ENCODE results near the gene DCUN1D2.

DNA sequence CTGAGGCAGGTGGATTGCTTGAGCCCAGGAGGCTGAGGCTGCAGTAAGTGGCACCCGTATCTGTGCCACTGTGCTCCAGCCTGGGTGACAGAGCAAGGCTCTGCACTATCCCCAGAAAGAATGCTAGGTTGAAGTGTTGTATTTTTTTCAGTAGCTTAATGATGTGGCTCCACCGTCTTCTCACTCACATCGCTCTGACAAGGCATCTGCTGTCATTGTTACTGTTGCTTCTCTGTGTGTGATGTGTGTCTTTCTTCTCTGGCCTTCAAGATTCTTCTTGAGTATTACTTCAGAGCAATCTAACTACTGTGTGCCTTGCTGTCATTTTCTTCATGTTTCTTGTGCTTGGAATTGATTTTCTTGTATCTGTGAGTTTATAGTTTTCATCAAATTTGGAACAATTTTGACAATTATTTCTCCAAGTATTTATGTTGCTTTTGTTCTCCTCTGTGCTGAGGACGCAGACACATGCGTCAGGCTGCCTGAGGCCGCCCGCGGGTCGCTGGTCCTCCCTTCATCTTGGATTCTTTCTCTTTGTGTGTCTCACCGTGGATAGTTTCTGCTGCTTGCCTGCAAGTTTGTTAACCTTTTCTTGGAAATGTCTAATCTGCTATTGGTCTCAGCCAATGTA, 48.0 kb downstream of the DCUN1D2 start:
- TF ChIP-seq POLR2A (IDR thresholded peaks at IDR 0.05) = no peak
- TF ChIP-seq, protein P1, sequence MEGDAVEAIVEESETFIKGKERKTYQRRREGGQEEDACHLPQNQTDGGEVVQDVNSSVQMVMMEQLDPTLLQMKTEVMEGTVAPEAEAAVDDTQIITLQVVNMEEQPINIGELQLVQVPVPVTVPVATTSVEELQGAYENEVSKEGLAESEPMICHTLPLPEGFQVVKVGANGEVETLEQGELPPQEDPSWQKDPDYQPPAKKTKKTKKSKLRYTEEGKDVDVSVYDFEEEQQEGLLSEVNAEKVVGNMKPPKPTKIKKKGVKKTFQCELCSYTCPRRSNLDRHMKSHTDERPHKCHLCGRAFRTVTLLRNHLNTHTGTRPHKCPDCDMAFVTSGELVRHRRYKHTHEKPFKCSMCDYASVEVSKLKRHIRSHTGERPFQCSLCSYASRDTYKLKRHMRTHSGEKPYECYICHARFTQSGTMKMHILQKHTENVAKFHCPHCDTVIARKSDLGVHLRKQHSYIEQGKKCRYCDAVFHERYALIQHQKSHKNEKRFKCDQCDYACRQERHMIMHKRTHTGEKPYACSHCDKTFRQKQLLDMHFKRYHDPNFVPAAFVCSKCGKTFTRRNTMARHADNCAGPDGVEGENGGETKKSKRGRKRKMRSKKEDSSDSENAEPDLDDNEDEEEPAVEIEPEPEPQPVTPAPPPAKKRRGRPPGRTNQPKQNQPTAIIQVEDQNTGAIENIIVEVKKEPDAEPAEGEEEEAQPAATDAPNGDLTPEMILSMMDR (IDR thresholded peaks at IDR 0.05) = no peak
